H1 (cell line): ENCODE data around the gene AGBL4. TPM values are rescaled to one million over a fixed set of nuclear protein-coding genes. Genes with fewer than 3 reads are reported as not detected.

Source experiments
- CTCF ChIA-PET: fragments of 300-600 bp; sonication (Branson Sonifier 250); formaldehyde crosslinking; loops from one replicate; lab custom pipeline; 2021; ENCODE audit not compliant: partially characterized antibody; lab: Charles Lee
- POLR2A ChIA-PET: fragments of 300-600 bp; sonication (Branson Sonifier 250); formaldehyde crosslinking; loops from one replicate; lab custom pipeline; 2021; ENCODE audit warnings: inconsistent platforms; ENCODE audit not compliant: partially characterized antibody; lab: Charles Lee
- DNase-seq, 2 experiments: peaks; one replicate each; pipeline versions ENCODE4 v3.0.0 to v3.0.0-alpha.2; 2010 to 2022; ENCODE audit warnings: low spot score in 2 of 2, low read depth in 1 of 2, mixed read lengths in 1 of 2
- FAIRE-seq: peaks from 2 replicates; lab custom pipeline; 2011; peaks lifted over from hg19 to GRCh38; lab: Jason Lieb, UNC
- H2AFZ ChIP-seq: 2 replicates; pipeline ENCODE4 v1.8.1; 2012; ENCODE audit warnings: low read length, inconsistent platforms
- H2AK5ac ChIP-seq: 2 replicates; pipeline ENCODE4 v1.6.1; 2013; ENCODE audit warnings: low read depth, low read length
- H2BK120ac ChIP-seq: replicated peaks from 2 replicates; pipeline ENCODE3; 2013; ENCODE audit warnings: low read depth, low read length, inconsistent platforms
- H2BK12ac ChIP-seq: 2 replicates; pipeline ENCODE4 v1.6.1; 2013; ENCODE audit warnings: low read depth, low read length
- H2BK15ac ChIP-seq: 2 replicates; pipeline ENCODE4 v1.6.1; 2013; ENCODE audit warnings: low read length
- H2BK20ac ChIP-seq: 2 replicates; pipeline ENCODE4 v1.6.1; 2013; ENCODE audit warnings: low read length
- H2BK5ac ChIP-seq: 2 replicates; pipeline ENCODE4 v1.6.1; 2013; ENCODE audit warnings: low read depth, low read length
- H3K14ac ChIP-seq: 2 replicates; pipeline ENCODE4 v1.6.1; 2013; ENCODE audit warnings: inconsistent platforms; ENCODE audit not compliant: insufficient read length
- H3K18ac ChIP-seq: 2 replicates; pipeline ENCODE4 v1.6.1; 2013; ENCODE audit warnings: low read length; ENCODE audit errors: extremely low read depth
- H3K23ac ChIP-seq: 2 replicates; pipeline ENCODE4 v1.6.1; 2013; ENCODE audit warnings: inconsistent platforms; ENCODE audit not compliant: insufficient read length
- H3K23me2 ChIP-seq: 2 replicates; pipeline ENCODE4 v1.6.1; 2013; ENCODE audit warnings: low read depth, low read length
- H3K27ac ChIP-seq: 2 replicates; pipeline ENCODE4 v1.6.1; 2011; ENCODE audit warnings: low read depth, low read length, inconsistent platforms
- H3K27me3 ChIP-seq, 4 experiments: replicated peaks in 1 of 4; 1 replicate in 1 of 4; 2 replicates in 3 of 4; pipeline versions ENCODE4 v1.6.1 to v1.8.1; 2011 to 2013; ENCODE audit warnings: low read length in 3 of 4, mild to moderate bottlenecking in 3 of 4, inconsistent platforms in 2 of 4, mixed read lengths in 2 of 4, moderate library complexity in 1 of 4; ENCODE audit not compliant: control insufficient read depth in 3 of 4, insufficient read depth in 3 of 4; ENCODE audit errors: extremely low read depth in 1 of 4
- H3K36me3 ChIP-seq, 4 experiments: 2 replicates each; pipeline versions ENCODE4 v1.6.1 to v1.8.1; 2011 to 2013; ENCODE audit warnings: mild to moderate bottlenecking in 4 of 4, low read length in 3 of 4, moderate library complexity in 2 of 4, control low read depth in 1 of 4, inconsistent platforms in 1 of 4; ENCODE audit not compliant: insufficient read depth in 4 of 4, control insufficient read depth in 2 of 4
- H3K4ac ChIP-seq: replicated peaks from 2 replicates; pipeline ENCODE3; 2013; ENCODE audit warnings: low read length, low read depth, mixed read lengths, inconsistent platforms; ENCODE audit not compliant: insufficient read length
- H3K4me1 ChIP-seq, 4 experiments: replicated peaks in 1 of 4; 1 replicate in 1 of 4; 2 replicates in 3 of 4; pipeline versions ENCODE4 v1.6.1 to v1.8.1; 2011 to 2013; ENCODE audit warnings: low read length in 3 of 4, inconsistent platforms in 2 of 4, mixed read lengths in 1 of 4; ENCODE audit not compliant: insufficient read depth in 4 of 4, control insufficient read depth in 3 of 4
- H3K4me2 ChIP-seq, 2 experiments: 2 replicates each; pipeline versions ENCODE4 v1.6.1 to v1.8.1; 2011 to 2013; ENCODE audit warnings: low read depth in 2 of 2, low read length in 2 of 2, control low read depth in 1 of 2, inconsistent platforms in 1 of 2, mild to moderate bottlenecking in 1 of 2; ENCODE audit not compliant: insufficient read depth in 1 of 2
- H3K4me3 ChIP-seq, 4 experiments: fragments of 200-600, 300-600 bp in 1 of 4; sonication (generic), shearing (Covaris generic), sonication (Bioruptor Twin) in 1 of 4; 2 replicates each; pipeline versions ENCODE4 v1.5.1 to v1.8.1; 2011 to 2016; ENCODE audit warnings: low read length in 4 of 4, low read depth in 3 of 4, control low read depth in 2 of 4, inconsistent platforms in 2 of 4, mild to moderate bottlenecking in 2 of 4, mixed read lengths in 1 of 4, moderate library complexity in 1 of 4; ENCODE audit not compliant: insufficient read depth in 2 of 4; ENCODE audit errors: extremely low read depth in 1 of 4
- H3K56ac ChIP-seq: replicated peaks from 2 replicates; pipeline ENCODE3; 2013; ENCODE audit warnings: low read depth, mild to moderate bottlenecking, mixed read lengths, low read length, inconsistent platforms; ENCODE audit not compliant: insufficient read length
- H3K79me1 ChIP-seq: 2 replicates; pipeline ENCODE4 v1.6.1; 2013; ENCODE audit warnings: low read depth, low read length, control low read depth
- H3K79me2 ChIP-seq, 2 experiments: 2 replicates each; pipeline versions ENCODE4 v1.6.1 to v1.8.1; 2012 to 2013; ENCODE audit warnings: low read length in 2 of 2, mild to moderate bottlenecking in 2 of 2, inconsistent platforms in 1 of 2; ENCODE audit not compliant: insufficient read depth in 2 of 2, control insufficient read depth in 1 of 2
- H3K9ac ChIP-seq, 4 experiments: replicated peaks in 1 of 4; 1 replicate in 1 of 4; 2 replicates in 3 of 4; pipeline versions ENCODE4 v1.6.1 to v1.8.1; 2011 to 2013; ENCODE audit warnings: low read depth in 3 of 4, low read length in 3 of 4, control low read depth in 2 of 4, mild to moderate bottlenecking in 2 of 4, moderate library complexity in 2 of 4, inconsistent platforms in 1 of 4; ENCODE audit errors: extremely low read depth in 1 of 4
- H3K9me3 ChIP-seq, 2 experiments: 2 replicates each; pipeline versions ENCODE4 v1.6.1 to v1.8.1; 2012 to 2013; ENCODE audit warnings: mild to moderate bottlenecking in 2 of 2, moderate library complexity in 2 of 2, control low read depth in 1 of 2, inconsistent platforms in 1 of 2, low read depth in 1 of 2, low read length in 1 of 2, mixed read lengths in 1 of 2; ENCODE audit not compliant: insufficient read depth in 2 of 2
- H4K20me1 ChIP-seq, 2 experiments: replicated peaks in 1 of 2; 2 replicates each; pipeline versions ENCODE3 to v1.8.1; 2011 to 2013; ENCODE audit warnings: inconsistent platforms in 2 of 2, low read length in 2 of 2, mild to moderate bottlenecking in 1 of 2; ENCODE audit not compliant: insufficient read depth in 2 of 2, control insufficient read depth in 1 of 2
- H4K5ac ChIP-seq: 2 replicates; pipeline ENCODE4 v1.6.1; 2013; ENCODE audit warnings: low read length, low read depth, mixed read lengths, inconsistent platforms; ENCODE audit not compliant: insufficient read length
- H4K8ac ChIP-seq: 2 replicates; pipeline ENCODE4 v1.8.0; 2013; ENCODE audit warnings: mild to moderate bottlenecking, moderate library complexity, low read length, inconsistent platforms; ENCODE audit not compliant: insufficient read depth; ENCODE audit errors: extremely low read depth
- H4K91ac ChIP-seq: replicated peaks from 2 replicates; pipeline ENCODE3; 2013; ENCODE audit warnings: low read length, mixed read lengths, inconsistent platforms; ENCODE audit not compliant: insufficient read length
- ASH2L ChIP-seq: fragments of 200-600, 300-600 bp; sonication (generic); IDR thresholded peaks from one replicate; pipeline ENCODE4 v1.7.1; 2017; ENCODE audit warnings: low read length
- SIX5 ChIP-seq: IDR thresholded peaks from 2 replicates; pipeline ENCODE4 v1.6.1; 2011; ENCODE audit warnings: mild to moderate bottlenecking, low read depth, low read length
- WGBS, 2 experiments: shearing (Covaris generic) in 1 of 2; methylation state at CpG; one replicate each; pipeline versions ENCODE4 v1.1.6 to v1.1.7; 2013 to 2015; ENCODE audit warnings: low lambda C conversion rate in 2 of 2, mixed read lengths in 2 of 2, inconsistent platforms in 1 of 2, low coverage in 1 of 2, missing lambda C conversion rate in 1 of 2; ENCODE audit not compliant: insufficient replicate concordance in 2 of 2, insufficient coverage in 1 of 2, insufficient read length in 1 of 2; ENCODE audit errors: extremely low coverage in 1 of 2, missing lambda C conversion rate in 1 of 2; 5-methylcytosine and 5-hydroxymethylcytosine counted together
- polyA plus RNA-seq, 7 experiments: library from polyadenylated mRNA; depleted of rRNA in 3 of 7; stranded (reverse) in 5 of 7; unstranded in 2 of 7; fragments of >200 nt in 5 of 7; fragments of 200-250 nt in 2 of 7; gene quantifications; 1 replicate in 5 of 7; 2 replicates in 1 of 7; 4 replicates in 1 of 7; pipeline versions ENCODE4 v1.2.1 to v1.2.3, GENCODE V29; 2011 to 2013; ENCODE audit warnings: missing spikeins in 2 of 7, mixed read lengths in 2 of 7
- total RNA-seq: library from RNA; stranded (reverse); fragmentation: NEBNext Ultra II Directional; extraction: Animal tissue kit (Norgen Biotek cat#: 25700); gene quantifications from 2 replicates; pipeline ENCODE4 v1.2.1, GENCODE V29; 2021

AGBL4 gene
- total and polyA plus RNA-seq, 2 of the 8 experiments (the other 6 are each of a cell fraction or from before 2014, with no cell fraction given), result 0.41 to 0.45 TPM

DNA sequence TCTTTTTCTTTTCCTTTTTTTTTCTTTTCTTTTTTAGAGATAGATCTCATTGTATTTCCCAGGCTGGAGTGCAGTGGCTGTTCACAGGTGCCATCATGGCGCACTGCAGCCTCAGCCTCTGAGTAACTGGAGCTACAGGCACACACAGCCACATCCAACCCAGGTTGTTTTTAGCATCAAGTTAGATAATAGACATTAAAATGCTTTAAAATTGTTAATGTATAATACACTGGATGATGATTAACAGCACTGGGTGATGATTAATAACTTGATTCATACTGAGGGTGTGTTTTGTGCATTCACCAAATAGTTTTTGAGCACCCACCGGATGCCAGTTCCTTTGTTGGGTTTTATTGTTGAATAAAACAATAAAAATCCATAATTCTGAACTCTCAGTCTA is 1322.3 kb downstream of the AGBL4 start:
- no peaks in the 10 kb centered on the region for H3K23me2 ChIP-seq
- H4K91ac ChIP-seq, result no peak overlapping the region
- H3K4me3 ChIP-seq, result no peak overlapping the region
- no peak overlapping the region for H2AFZ ChIP-seq
- no peaks in the 10 kb centered on the region for H4K20me1 ChIP-seq
- POLR2A ChIA-PET, result interaction anchor here (0.7 kb wide), 1 partner anchor 133 kb away, joined by 3 read pairs; no protein-coding TSS in a partner anchor
- no peak overlapping the region for H3K18ac ChIP-seq
- H3K9ac ChIP-seq, result no peak overlapping the region
- H3K27ac ChIP-seq, result no peak overlapping the region
- no peaks in the 10 kb centered on the region for H3K79me1 ChIP-seq
- H4K8ac ChIP-seq, result no peak overlapping the region
- no peaks in the 10 kb centered on the region for H3K36me3 ChIP-seq
- H2BK20ac ChIP-seq, result no peak overlapping the region
- H3K14ac ChIP-seq, result no peak overlapping the region
- H2AK5ac ChIP-seq, result no peak overlapping the region
- FAIRE-seq (no peak), DNase-seq (no peak)
- H3K56ac ChIP-seq, result no peak overlapping the region
- no peak overlapping the region for H2BK120ac ChIP-seq
- WGBS, 2 experiments, result 87% methylated on average over 2 of the region's 2 CpGs; no CpG with 5 or more reads in 1 of the 2 experiments
- no peak overlapping the region for H2BK5ac ChIP-seq
- H4K5ac ChIP-seq, result no peak overlapping the region
- H2BK15ac ChIP-seq, result no peak overlapping the region
- no peaks in the 10 kb centered on the region for H3K79me2 ChIP-seq
- no peak overlapping the region for H3K4ac ChIP-seq
- TF ChIP-seq SIX5, result no peak
- TF ChIP-seq ASH2L, result no peak
- H2BK12ac ChIP-seq, result no peak overlapping the region
- H3K9me3 ChIP-seq, result no peaks in the 10 kb centered on the region
- no peak overlapping the region for H3K23ac ChIP-seq
- no peak overlapping the region for H3K4me2 ChIP-seq
- H3K4me1 ChIP-seq, result no peaks in the 10 kb centered on the region
- H3K27me3 ChIP-seq, result no peaks in the 10 kb centered on the region
- CTCF ChIA-PET, result interaction anchor here (0.8 to 11.4 kb wide), 8 partner anchors 9 to 142 kb away, joined by 3 to 203 read pairs (median 4); no protein-coding TSS in a partner anchor
